GM12892 (cell line): Measurements from ENCODE around the gene CCDC33.

Experiments
- POLR2A ChIP-seq: IDR thresholded peaks from 2 replicates; pipeline ENCODE4 v1.6.1; 2011; ENCODE audit warnings: low read depth, low read length, control low read depth
- POLR2AphosphoS5 ChIP-seq: IDR thresholded peaks from 2 replicates; pipeline ENCODE4 v1.6.1; 2011; ENCODE audit warnings: low read depth, low read length, control low read depth
- TAF1 ChIP-seq: IDR thresholded peaks from 2 replicates; pipeline ENCODE4 v1.6.1; 2011; ENCODE audit warnings: low read depth, mild to moderate bottlenecking, control low read depth, low read length, borderline replicate concordance

- TF ChIP-seq POLR2AphosphoS5 (no peak), POLR2A (no peak), TAF1 (no peak)
Observed at GRCh38 chr15:74233373-74233772, 2.8 kb upstream of the CCDC33 start.
